Progenitor cell of endocrine pancreas (in vitro differentiated cells): ENCODE data around the gene RFPL2. TPM values are rescaled to one million over a fixed set of nuclear protein-coding genes. Genes with fewer than 3 reads are reported as not detected.
A peak's percentile ranks its signal among the peaks of the same experiment; 100 is the strongest.
"Not testable (repeated sequence)": the region's sequence is repeated elsewhere in the genome, so short reads cannot be mapped to it uniquely, and the experiment has no call there.

Source experiments
- DNase-seq: peaks from one replicate; pipeline ENCODE4 v3.0.0; 2021; ENCODE audit warnings: low spot score; ENCODE audit not compliant: unreplicated experiment
- H3K27ac Mint-ChIP-seq: 2 replicates; pipeline ENCODE4 v1.8.0; 2021; ENCODE audit warnings: mild to moderate bottlenecking, moderate library complexity, mixed read lengths
- H3K27me3 Mint-ChIP-seq: 2 replicates; pipeline ENCODE4 v1.8.0; 2021; ENCODE audit warnings: mixed read lengths
- H3K36me3 Mint-ChIP-seq: 2 replicates; pipeline ENCODE4 v1.8.0; 2022; ENCODE audit warnings: mixed read lengths; ENCODE audit not compliant: insufficient read depth
- H3K4me1 Mint-ChIP-seq: 2 replicates; pipeline ENCODE4 v1.8.0; 2021; ENCODE audit warnings: low read depth, mixed read lengths
- H3K4me3 Mint-ChIP-seq: 2 replicates; pipeline ENCODE4 v1.8.0; 2021; ENCODE audit warnings: low read depth, mild to moderate bottlenecking, moderate library complexity, mixed read lengths
- H3K9me3 Mint-ChIP-seq: 2 replicates; pipeline ENCODE4 v1.8.0; 2021; ENCODE audit warnings: low read depth, mixed read lengths
- CTCF ChIP-seq: fragments of 200-600 bp; sonication (generic); IDR thresholded peaks from one replicate; pipeline ENCODE4 v1.5.0; 2021; ENCODE audit warnings: antibody characterized with exemption, mild to moderate bottlenecking; ENCODE audit not compliant: unreplicated experiment
- total RNA-seq: library from RNA; stranded (reverse); gene quantifications from 2 replicates; pipeline ENCODE4 v1.2.1, GENCODE V29; 2021

Gene RFPL2
- total RNA-seq, 1 donor from 2014 or later, result 1.0 TPM

GRCh38 chr22:32191021-32191420, 13.9 kb downstream of the RFPL2 start:
- not testable (repeated sequence) for H3K36me3 Mint-ChIP-seq, H3K9me3 Mint-ChIP-seq, H3K4me1 Mint-ChIP-seq, DNase-seq, H3K27ac Mint-ChIP-seq, H3K27me3 Mint-ChIP-seq, H3K4me3 Mint-ChIP-seq

- TF ChIP-seq CTCF, result no peak
- Mint-ChIP-seq H3K27me3 (no peaks in the 10 kb centered on the region), H3K27ac (peak overlapping the region; percentile 93), H3K9me3 (no peaks in the 10 kb centered on the region), H3K36me3 (no peaks in the 10 kb centered on the region), H3K4me3 (no peak overlapping the region), H3K4me1 (peaks cover 5% of the 10 kb centered on the region)
- no peak for DNase-seq
Measured at GRCh38 chr22:32185821-32186220, 19.1 kb downstream of the RFPL2 start.

GRCh38 chr22:32183625-32184024, 21.2 kb downstream of the RFPL2 start:
- Mint-ChIP-seq H3K4me3 (no peak overlapping the region), H3K27ac (no peak overlapping the region), H3K4me1 (peaks cover 5% of the 10 kb centered on the region), H3K9me3 (no peaks in the 10 kb centered on the region), H3K36me3 (no peaks in the 10 kb centered on the region), H3K27me3 (peaks cover 6% of the 10 kb centered on the region)
- TF ChIP-seq CTCF, result no peak
- DNase-seq, result no peak

- Mint-ChIP-seq H3K36me3 (no peaks in the 10 kb centered on the region), H3K4me1 (peaks cover 3% of the 10 kb centered on the region), H3K27ac (no peak overlapping the region), H3K9me3 (no peaks in the 10 kb centered on the region), H3K27me3 (peaks cover 24% of the 10 kb centered on the region), H3K4me3 (no peak overlapping the region)
- no peak for TF ChIP-seq CTCF
- DNase-seq, result no peak
Measured at GRCh38 chr22:32181043-32181442, 23.8 kb downstream of the RFPL2 start.

DNA sequence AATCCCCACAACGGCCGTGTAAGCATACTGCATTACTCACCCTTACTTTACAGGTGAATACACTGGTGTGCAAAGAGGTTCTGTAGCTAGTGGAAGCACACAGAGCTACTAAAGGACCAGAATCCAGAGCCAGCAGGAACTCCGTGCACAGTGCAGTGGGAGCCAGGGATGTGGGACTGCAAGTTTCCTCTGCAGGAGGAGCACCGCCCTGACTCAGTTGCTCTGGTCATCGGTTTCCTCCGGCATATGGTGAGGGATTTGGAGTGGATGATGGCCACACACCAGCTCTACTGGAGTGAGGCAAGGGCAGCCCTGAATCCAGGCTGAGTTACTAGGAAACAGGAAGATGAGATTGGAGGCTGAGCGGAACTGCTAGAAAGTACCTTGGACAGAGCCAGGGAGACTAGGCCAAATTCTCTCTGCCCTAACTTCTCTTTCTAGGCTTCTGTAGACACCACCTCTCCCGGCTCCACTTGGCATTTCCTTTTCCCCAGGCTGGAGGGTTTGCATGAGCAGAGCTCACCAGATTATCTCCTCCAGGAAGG, 27.6 kb downstream of the RFPL2 start:
- no peaks in the 10 kb centered on the region for H3K4me1 Mint-ChIP-seq
- no peak overlapping the region for H3K4me3 Mint-ChIP-seq
- no peak for TF ChIP-seq CTCF
- H3K27ac Mint-ChIP-seq, result no peak overlapping the region
- DNase-seq, result no peak
- peaks cover 44% of the 10 kb centered on the region for H3K27me3 Mint-ChIP-seq
- H3K36me3 Mint-ChIP-seq, result no peaks in the 10 kb centered on the region
- H3K9me3 Mint-ChIP-seq, result no peaks in the 10 kb centered on the region
